H1 (cell line): ENCODE results near the gene THAP10. TPM values are rescaled to one million over a fixed set of nuclear protein-coding genes. Genes with fewer than 3 reads are reported as not detected.

Experiments used
- CTCF ChIA-PET: fragments of 300-600 bp; sonication (Branson Sonifier 250); formaldehyde crosslinking; loops from one replicate; lab custom pipeline; 2021; ENCODE audit not compliant: partially characterized antibody; lab: Charles Lee
- POLR2A ChIA-PET: fragments of 300-600 bp; sonication (Branson Sonifier 250); formaldehyde crosslinking; loops from one replicate; lab custom pipeline; 2021; ENCODE audit warnings: inconsistent platforms; ENCODE audit not compliant: partially characterized antibody; lab: Charles Lee
- DNase-seq, 2 experiments: peaks; one replicate each; pipeline versions ENCODE4 v3.0.0 to v3.0.0-alpha.2; 2010 to 2022; ENCODE audit warnings: low spot score in 2 of 2, low read depth in 1 of 2, mixed read lengths in 1 of 2
- FAIRE-seq: peaks from 2 replicates; lab custom pipeline; 2011; peaks lifted over from hg19 to GRCh38; lab: Jason Lieb, UNC
- H2AFZ ChIP-seq: 2 replicates; pipeline ENCODE4 v1.8.1; 2012; ENCODE audit warnings: low read length, inconsistent platforms
- H2AK5ac ChIP-seq: 2 replicates; pipeline ENCODE4 v1.6.1; 2013; ENCODE audit warnings: low read depth, low read length
- H2BK120ac ChIP-seq: replicated peaks from 2 replicates; pipeline ENCODE3; 2013; ENCODE audit warnings: low read depth, low read length, inconsistent platforms
- H2BK12ac ChIP-seq: 2 replicates; pipeline ENCODE4 v1.6.1; 2013; ENCODE audit warnings: low read depth, low read length
- H2BK15ac ChIP-seq: 2 replicates; pipeline ENCODE4 v1.6.1; 2013; ENCODE audit warnings: low read length
- H2BK20ac ChIP-seq: 2 replicates; pipeline ENCODE4 v1.6.1; 2013; ENCODE audit warnings: low read length
- H2BK5ac ChIP-seq: 2 replicates; pipeline ENCODE4 v1.6.1; 2013; ENCODE audit warnings: low read depth, low read length
- H3K14ac ChIP-seq: 2 replicates; pipeline ENCODE4 v1.6.1; 2013; ENCODE audit warnings: inconsistent platforms; ENCODE audit not compliant: insufficient read length
- H3K18ac ChIP-seq: 2 replicates; pipeline ENCODE4 v1.6.1; 2013; ENCODE audit warnings: low read length; ENCODE audit errors: extremely low read depth
- H3K23ac ChIP-seq: 2 replicates; pipeline ENCODE4 v1.6.1; 2013; ENCODE audit warnings: inconsistent platforms; ENCODE audit not compliant: insufficient read length
- H3K23me2 ChIP-seq: 2 replicates; pipeline ENCODE4 v1.6.1; 2013; ENCODE audit warnings: low read depth, low read length
- H3K27ac ChIP-seq: 2 replicates; pipeline ENCODE4 v1.6.1; 2011; ENCODE audit warnings: low read depth, low read length, inconsistent platforms
- H3K27me3 ChIP-seq, 4 experiments: replicated peaks in 1 of 4; 1 replicate in 1 of 4; 2 replicates in 3 of 4; pipeline versions ENCODE4 v1.6.1 to v1.8.1; 2011 to 2013; ENCODE audit warnings: low read length in 3 of 4, mild to moderate bottlenecking in 3 of 4, inconsistent platforms in 2 of 4, mixed read lengths in 2 of 4, moderate library complexity in 1 of 4; ENCODE audit not compliant: control insufficient read depth in 3 of 4, insufficient read depth in 3 of 4; ENCODE audit errors: extremely low read depth in 1 of 4
- H3K36me3 ChIP-seq, 4 experiments: 2 replicates each; pipeline versions ENCODE4 v1.6.1 to v1.8.1; 2011 to 2013; ENCODE audit warnings: mild to moderate bottlenecking in 4 of 4, low read length in 3 of 4, moderate library complexity in 2 of 4, control low read depth in 1 of 4, inconsistent platforms in 1 of 4; ENCODE audit not compliant: insufficient read depth in 4 of 4, control insufficient read depth in 2 of 4
- H3K4ac ChIP-seq: replicated peaks from 2 replicates; pipeline ENCODE3; 2013; ENCODE audit warnings: low read length, low read depth, mixed read lengths, inconsistent platforms; ENCODE audit not compliant: insufficient read length
- H3K4me1 ChIP-seq, 4 experiments: replicated peaks in 1 of 4; 1 replicate in 1 of 4; 2 replicates in 3 of 4; pipeline versions ENCODE4 v1.6.1 to v1.8.1; 2011 to 2013; ENCODE audit warnings: low read length in 3 of 4, inconsistent platforms in 2 of 4, mixed read lengths in 1 of 4; ENCODE audit not compliant: insufficient read depth in 4 of 4, control insufficient read depth in 3 of 4
- H3K4me2 ChIP-seq, 2 experiments: 2 replicates each; pipeline versions ENCODE4 v1.6.1 to v1.8.1; 2011 to 2013; ENCODE audit warnings: low read depth in 2 of 2, low read length in 2 of 2, control low read depth in 1 of 2, inconsistent platforms in 1 of 2, mild to moderate bottlenecking in 1 of 2; ENCODE audit not compliant: insufficient read depth in 1 of 2
- H3K4me3 ChIP-seq, 4 experiments: fragments of 200-600, 300-600 bp in 1 of 4; sonication (generic), shearing (Covaris generic), sonication (Bioruptor Twin) in 1 of 4; 2 replicates each; pipeline versions ENCODE4 v1.5.1 to v1.8.1; 2011 to 2016; ENCODE audit warnings: low read length in 4 of 4, low read depth in 3 of 4, control low read depth in 2 of 4, inconsistent platforms in 2 of 4, mild to moderate bottlenecking in 2 of 4, mixed read lengths in 1 of 4, moderate library complexity in 1 of 4; ENCODE audit not compliant: insufficient read depth in 2 of 4; ENCODE audit errors: extremely low read depth in 1 of 4
- H3K56ac ChIP-seq: replicated peaks from 2 replicates; pipeline ENCODE3; 2013; ENCODE audit warnings: low read depth, mild to moderate bottlenecking, mixed read lengths, low read length, inconsistent platforms; ENCODE audit not compliant: insufficient read length
- H3K79me1 ChIP-seq: 2 replicates; pipeline ENCODE4 v1.6.1; 2013; ENCODE audit warnings: low read depth, low read length, control low read depth
- H3K79me2 ChIP-seq, 2 experiments: 2 replicates each; pipeline versions ENCODE4 v1.6.1 to v1.8.1; 2012 to 2013; ENCODE audit warnings: low read length in 2 of 2, mild to moderate bottlenecking in 2 of 2, inconsistent platforms in 1 of 2; ENCODE audit not compliant: insufficient read depth in 2 of 2, control insufficient read depth in 1 of 2
- H3K9ac ChIP-seq, 4 experiments: replicated peaks in 1 of 4; 1 replicate in 1 of 4; 2 replicates in 3 of 4; pipeline versions ENCODE4 v1.6.1 to v1.8.1; 2011 to 2013; ENCODE audit warnings: low read depth in 3 of 4, low read length in 3 of 4, control low read depth in 2 of 4, mild to moderate bottlenecking in 2 of 4, moderate library complexity in 2 of 4, inconsistent platforms in 1 of 4; ENCODE audit errors: extremely low read depth in 1 of 4
- H3K9me3 ChIP-seq, 2 experiments: 2 replicates each; pipeline versions ENCODE4 v1.6.1 to v1.8.1; 2012 to 2013; ENCODE audit warnings: mild to moderate bottlenecking in 2 of 2, moderate library complexity in 2 of 2, control low read depth in 1 of 2, inconsistent platforms in 1 of 2, low read depth in 1 of 2, low read length in 1 of 2, mixed read lengths in 1 of 2; ENCODE audit not compliant: insufficient read depth in 2 of 2
- H4K20me1 ChIP-seq, 2 experiments: replicated peaks in 1 of 2; 2 replicates each; pipeline versions ENCODE3 to v1.8.1; 2011 to 2013; ENCODE audit warnings: inconsistent platforms in 2 of 2, low read length in 2 of 2, mild to moderate bottlenecking in 1 of 2; ENCODE audit not compliant: insufficient read depth in 2 of 2, control insufficient read depth in 1 of 2
- H4K5ac ChIP-seq: 2 replicates; pipeline ENCODE4 v1.6.1; 2013; ENCODE audit warnings: low read length, low read depth, mixed read lengths, inconsistent platforms; ENCODE audit not compliant: insufficient read length
- H4K8ac ChIP-seq: 2 replicates; pipeline ENCODE4 v1.8.0; 2013; ENCODE audit warnings: mild to moderate bottlenecking, moderate library complexity, low read length, inconsistent platforms; ENCODE audit not compliant: insufficient read depth; ENCODE audit errors: extremely low read depth
- H4K91ac ChIP-seq: replicated peaks from 2 replicates; pipeline ENCODE3; 2013; ENCODE audit warnings: low read length, mixed read lengths, inconsistent platforms; ENCODE audit not compliant: insufficient read length
- FOSL1 ChIP-seq: IDR thresholded peaks from 2 replicates; pipeline ENCODE4 v1.6.1; 2011; ENCODE audit warnings: mild to moderate bottlenecking, low read depth, low read length, moderate library complexity; ENCODE audit not compliant: insufficient read depth
- GABPA ChIP-seq: IDR thresholded peaks from 2 replicates; pipeline ENCODE4 v1.6.1; 2011; ENCODE audit warnings: mild to moderate bottlenecking, low read length, moderate library complexity, borderline replicate concordance; ENCODE audit not compliant: insufficient read depth
- POU5F1 ChIP-seq: IDR thresholded peaks from 2 replicates; pipeline ENCODE4 v1.6.1; 2011; ENCODE audit warnings: low read depth, mild to moderate bottlenecking, low read length, moderate library complexity
- SIRT6 ChIP-seq: IDR thresholded peaks from one replicate; pipeline ENCODE4 v1.7.1; 2012; ENCODE audit warnings: low read length, inconsistent platforms
- WGBS, 2 experiments: shearing (Covaris generic) in 1 of 2; methylation state at CpG; one replicate each; pipeline versions ENCODE4 v1.1.6 to v1.1.7; 2013 to 2015; ENCODE audit warnings: low lambda C conversion rate in 2 of 2, mixed read lengths in 2 of 2, inconsistent platforms in 1 of 2, low coverage in 1 of 2, missing lambda C conversion rate in 1 of 2; ENCODE audit not compliant: insufficient replicate concordance in 2 of 2, insufficient coverage in 1 of 2, insufficient read length in 1 of 2; ENCODE audit errors: extremely low coverage in 1 of 2, missing lambda C conversion rate in 1 of 2; 5-methylcytosine and 5-hydroxymethylcytosine counted together
- polyA plus RNA-seq, 7 experiments: library from polyadenylated mRNA; depleted of rRNA in 3 of 7; stranded (reverse) in 5 of 7; unstranded in 2 of 7; fragments of >200 nt in 5 of 7; fragments of 200-250 nt in 2 of 7; gene quantifications; 1 replicate in 5 of 7; 2 replicates in 1 of 7; 4 replicates in 1 of 7; pipeline versions ENCODE4 v1.2.1 to v1.2.3, GENCODE V29; 2011 to 2013; ENCODE audit warnings: missing spikeins in 2 of 7, mixed read lengths in 2 of 7
- total RNA-seq: library from RNA; stranded (reverse); fragmentation: NEBNext Ultra II Directional; extraction: Animal tissue kit (Norgen Biotek cat#: 25700); gene quantifications from 2 replicates; pipeline ENCODE4 v1.2.1, GENCODE V29; 2021

Gene THAP10
- total and polyA plus RNA-seq, 2 of the 8 experiments (the other 6 are each of a cell fraction or from before 2014, with no cell fraction given), result 2.8 to 4.5 TPM

GRCh38 chr15:70835841-70836240 is 56.4 kb downstream of the THAP10 start:
- ChIA-PET POLR2A (no interaction called here), CTCF (interaction anchor here (0.8 kb wide), 1 partner anchor 39 kb away, joined by 3 read pairs; no protein-coding TSS in a partner anchor)
- H3K23ac ChIP-seq, result no peak overlapping the region
- TF ChIP-seq GABPA (no peak), FOSL1 (no peak), POU5F1 (no peak), SIRT6 (no peak)
- no peak overlapping the region for H3K4me2 ChIP-seq
- no peak overlapping the region for H2BK15ac ChIP-seq
- no peak overlapping the region for H3K4ac ChIP-seq
- no peak overlapping the region for H2BK12ac ChIP-seq
- no peak overlapping the region for H2AK5ac ChIP-seq
- H4K20me1 ChIP-seq, result peaks cover 0 to 1% of the 10 kb centered on the region in 2 experiments
- no peak overlapping the region for H3K27ac ChIP-seq
- no peaks in the 10 kb centered on the region for H3K79me2 ChIP-seq
- no peak overlapping the region for H4K8ac ChIP-seq
- H3K27me3 ChIP-seq, result no peaks in the 10 kb centered on the region
- H2BK120ac ChIP-seq, result no peak overlapping the region
- H2AFZ ChIP-seq, result no peak overlapping the region
- no peak overlapping the region for H4K91ac ChIP-seq
- H2BK20ac ChIP-seq, result no peak overlapping the region
- FAIRE-seq (no peak), DNase-seq (no peak)
- H3K4me3 ChIP-seq, result no peak overlapping the region
- no peak overlapping the region for H3K14ac ChIP-seq
- H3K4me1 ChIP-seq, result peaks cover 0 to 8% (median 7%) of the 10 kb centered on the region in 4 experiments; a peak in 6 of 7 replicates
- H3K79me1 ChIP-seq, result no peaks in the 10 kb centered on the region
- no peaks in the 10 kb centered on the region for H3K23me2 ChIP-seq
- 92% methylated on average over 3 of the region's 3 CpGs; no CpG with 5 or more reads in 1 of the 2 experiments for WGBS, 2 experiments
- no peak overlapping the region for H2BK5ac ChIP-seq
- no peak overlapping the region for H3K56ac ChIP-seq
- peaks cover 0 to 25% (median 7%) of the 10 kb centered on the region in 4 experiments; a peak in 6 of 8 replicates for H3K36me3 ChIP-seq
- H3K9ac ChIP-seq, result no peak overlapping the region
- H3K18ac ChIP-seq, result no peak overlapping the region
- no peaks in the 10 kb centered on the region for H3K9me3 ChIP-seq
- H4K5ac ChIP-seq, result no peak overlapping the region
